BJ (cell line): ENCODE data around the gene XXYLT1. TPM values are rescaled to one million over a fixed set of nuclear protein-coding genes. Genes with fewer than 3 reads are reported as not detected.

ENCODE experiments used
- CTCF ChIA-PET: fragments of 350-600 bp; formaldehyde crosslinking; extraction: SDS; loops from one replicate; lab custom pipeline; 2021; ENCODE audit warnings: antibody characterized with exemption, inconsistent platforms; lab: Yijun Ruan, JAX
- POLR2A ChIA-PET: fragments of 300-600 bp; sonication (Branson Sonifier 250); formaldehyde crosslinking; extraction: SDS; loops from one replicate; lab custom pipeline; 2021; ENCODE audit warnings: antibody characterized with exemption; lab: Charles Lee
- DNase-seq: peaks from one replicate; pipeline ENCODE4 v3.0.0-alpha.2; 2011; ENCODE audit warnings: low read depth
- H3K27me3 ChIP-seq: 2 replicates; pipeline ENCODE4 v1.6.0; 2011; ENCODE audit warnings: low read length; ENCODE audit not compliant: control insufficient read depth, insufficient read depth
- H3K36me3 ChIP-seq: 2 replicates; pipeline ENCODE4 v1.5.1; 2011; ENCODE audit warnings: low read length; ENCODE audit not compliant: control insufficient read depth, insufficient read depth
- H3K4me3 ChIP-seq: 2 replicates; pipeline ENCODE4 v1.5.1; 2011; ENCODE audit warnings: low read depth, mild to moderate bottlenecking, control low read depth, low read length
- CTCF ChIP-seq: IDR thresholded peaks from 2 replicates; pipeline ENCODE4 v1.5.1; 2011; ENCODE audit warnings: low read depth, mild to moderate bottlenecking, control low read depth, inconsistent platforms, low read length, moderate library complexity; ENCODE audit not compliant: insufficient read depth
- polyA plus RNA-seq: library from polyadenylated mRNA; depleted of rRNA; stranded (reverse); fragments of >200 nt; gene quantifications from 2 replicates; pipeline ENCODE4 v1.2.3, GENCODE V29; 2011

The XXYLT1 gene
- polyA plus RNA-seq, 1 experiment = 33.5 TPM

- no peak for DNase-seq
- POLR2A ChIA-PET = no interaction called here
- no peaks in the 10 kb centered on the region for H3K27me3 ChIP-seq
- no peak overlapping the region for H3K4me3 ChIP-seq
- CTCF ChIA-PET = interaction anchor here (2.2 to 4.6 kb wide), 2 partner anchors 67 to 573 kb away, joined by 7 to 34 read pairs; no protein-coding TSS in a partner anchor
- no peak for TF ChIP-seq CTCF
- H3K36me3 ChIP-seq = no peaks in the 10 kb centered on the region; the same call in 1 of the 2 replicates
These were observed 15.1 kb downstream of the XXYLT1 start for GRCh38 chr3:195255571-195256501.

- no peak for TF ChIP-seq CTCF
- Histone ChIP-seq H3K36me3 (no peaks in the 10 kb centered on the region; the same call in 1 of the 2 replicates), H3K4me3 (no peak overlapping the region), H3K27me3 (no peaks in the 10 kb centered on the region)
- DNase-seq = no peak
- CTCF ChIA-PET = interaction anchor here (0.6 to 4.6 kb wide), 2 partner anchors 240 to 572 kb away, joined by 3 to 34 read pairs; no protein-coding TSS in a partner anchor
- POLR2A ChIA-PET = interaction anchor here (0.5 kb wide), 1 partner anchor 548 kb away, joined by 5 read pairs; no protein-coding TSS in a partner anchor
These were observed 15.8 kb downstream of the XXYLT1 start for GRCh38 chr3:195255176-195255500.

DNA sequence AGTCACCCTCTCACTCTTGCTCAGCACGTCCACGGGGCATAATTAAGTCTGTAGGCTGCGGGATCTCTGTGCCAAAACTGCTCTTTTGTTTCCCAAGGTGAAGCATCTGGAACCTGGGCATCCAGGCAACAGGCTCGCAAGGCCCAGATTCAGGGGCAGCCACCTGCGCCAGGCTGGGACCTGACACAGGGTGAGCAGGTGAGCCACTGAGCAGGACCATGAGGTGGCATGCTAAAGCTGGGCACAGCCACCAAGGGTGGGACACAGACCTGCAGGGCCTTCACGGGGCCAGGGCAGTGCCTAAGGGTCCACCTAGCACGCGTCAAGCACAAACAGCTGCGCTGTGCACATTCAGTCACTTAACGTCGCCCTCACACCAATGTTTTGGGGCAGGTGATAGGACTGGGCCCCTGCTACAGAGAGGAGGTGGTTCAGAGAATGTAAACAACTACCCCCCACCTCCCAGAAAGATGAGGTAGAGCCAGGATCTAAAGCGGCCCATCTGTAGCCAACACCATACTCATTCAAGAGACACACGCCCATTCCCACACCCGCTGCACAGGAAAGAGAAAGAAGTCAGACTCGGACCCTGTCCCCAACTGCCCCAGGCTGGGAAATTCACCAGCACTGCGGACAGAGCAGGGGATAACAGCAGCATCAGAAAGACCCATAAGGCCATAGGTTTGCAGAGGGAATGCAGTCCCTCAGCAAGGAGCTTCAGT is 16.3 kb downstream of the XXYLT1 start:
- no peak for TF ChIP-seq CTCF
- ChIA-PET POLR2A (interaction anchor here (0.5 kb wide), 1 partner anchor 547 kb away, joined by 5 read pairs; no protein-coding TSS in a partner anchor), CTCF (interaction anchor here (0.6 to 1.3 kb wide), 3 partner anchors 148 to 583 kb away, joined by 3 read pairs; partner anchors contain the start of gene LSG1)
- DNase-seq = no peak
- Histone ChIP-seq H3K4me3 (no peak overlapping the region), H3K36me3 (no peaks in the 10 kb centered on the region; the same call in 1 of the 2 replicates), H3K27me3 (no peaks in the 10 kb centered on the region)

DNA sequence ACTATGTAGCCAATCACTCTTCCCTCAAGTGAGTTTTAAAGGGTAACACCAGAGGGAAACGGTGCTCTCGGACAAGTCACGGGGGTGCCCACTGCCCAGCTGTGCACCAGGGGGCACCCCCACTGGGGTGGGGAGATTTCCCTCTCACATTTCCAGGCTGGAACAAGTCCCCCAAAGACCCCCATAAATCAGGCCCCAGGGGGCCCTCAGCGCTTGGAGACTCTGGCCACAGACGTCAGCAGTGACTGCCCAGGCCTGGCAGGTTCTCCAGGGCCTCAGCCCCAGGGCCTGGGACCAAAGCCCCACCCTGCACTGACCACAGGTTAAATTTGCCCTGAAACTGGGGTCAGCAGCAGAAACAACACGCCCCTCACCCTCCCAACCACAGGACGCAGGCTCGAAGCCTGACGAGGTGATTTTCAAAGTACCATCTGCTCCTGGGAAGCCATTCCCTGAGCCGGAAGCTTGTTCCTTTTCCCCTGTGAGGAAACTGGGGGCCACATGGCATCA is 17.0 kb downstream of the XXYLT1 start:
- H3K4me3 ChIP-seq = no peak overlapping the region
- no peak for TF ChIP-seq CTCF
- H3K36me3 ChIP-seq = no peaks in the 10 kb centered on the region; the same call in none of the 2 replicates
- H3K27me3 ChIP-seq = no peaks in the 10 kb centered on the region
- ChIA-PET POLR2A (no interaction called here), CTCF (interaction anchor here (0.9 to 1.3 kb wide), 2 partner anchors 147 to 582 kb away, joined by 3 read pairs; partner anchors contain the start of gene LSG1)
- DNase-seq = no peak
